GM18858 (cell line): ENCODE measurements around the gene ZNF804A.

ENCODE experiments used
- ATAC-seq: cut with Tn5 transposase; IDR thresholded peaks from one replicate; pipeline ENCODE4 v1.9.1; 2021; ENCODE audit not compliant: unreplicated experiment

Gene ZNF804A

DNA sequence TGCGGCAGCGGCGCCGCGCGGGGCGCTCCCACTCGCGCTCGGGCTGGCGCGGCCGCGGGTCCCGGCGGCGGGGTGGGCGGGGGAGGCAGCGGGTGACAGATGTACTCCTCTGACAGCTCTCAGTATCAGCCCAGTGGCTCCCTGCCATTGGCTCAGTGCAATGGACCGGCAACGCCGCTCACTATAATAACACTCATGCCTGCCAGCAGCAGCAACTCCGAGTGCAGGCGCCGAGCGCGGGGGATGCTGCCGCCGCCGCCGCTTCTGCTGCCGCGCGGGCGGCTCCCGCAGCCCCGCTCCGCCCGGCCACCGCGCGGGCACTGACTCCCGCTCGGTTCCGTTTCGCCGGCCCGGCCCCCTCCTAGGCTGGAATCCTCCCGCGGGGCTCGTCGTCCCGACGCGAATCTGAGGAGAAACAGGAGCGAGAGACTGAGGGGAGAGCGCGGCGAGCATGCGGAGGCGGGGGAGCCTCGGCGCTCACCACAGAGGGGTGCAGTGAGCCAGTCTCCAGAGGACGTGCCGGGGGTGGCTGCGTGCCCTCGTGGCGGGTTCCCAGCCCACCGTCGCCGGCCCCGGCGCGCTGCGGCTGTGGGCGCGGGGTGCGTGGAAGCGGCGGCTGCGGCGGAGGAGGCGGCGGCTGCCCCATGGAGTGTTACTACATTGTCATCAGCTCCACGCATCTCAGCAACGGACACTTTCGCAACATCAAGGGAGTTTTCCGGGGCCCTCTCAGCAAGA lies at the start of gene ZNF804A:
Gene ZNF804A (plus strand): TSS at position 214 of the 738 bp plus-strand sequence. CDS start 431 bp downstream, at position 645.
- peak; percentile 76 for ATAC-seq

GRCh38 chr2:184549153-184549552 lies 49.2 kb upstream of the ZNF804A start:
- no peak for ATAC-seq

- ATAC-seq: no peak
Observed at GRCh38 chr2:184551626-184552025, 46.7 kb upstream of the ZNF804A start.

GRCh38 chr2:184554736-184555135 lies 43.6 kb upstream of the ZNF804A start:
- no peak for ATAC-seq

DNA sequence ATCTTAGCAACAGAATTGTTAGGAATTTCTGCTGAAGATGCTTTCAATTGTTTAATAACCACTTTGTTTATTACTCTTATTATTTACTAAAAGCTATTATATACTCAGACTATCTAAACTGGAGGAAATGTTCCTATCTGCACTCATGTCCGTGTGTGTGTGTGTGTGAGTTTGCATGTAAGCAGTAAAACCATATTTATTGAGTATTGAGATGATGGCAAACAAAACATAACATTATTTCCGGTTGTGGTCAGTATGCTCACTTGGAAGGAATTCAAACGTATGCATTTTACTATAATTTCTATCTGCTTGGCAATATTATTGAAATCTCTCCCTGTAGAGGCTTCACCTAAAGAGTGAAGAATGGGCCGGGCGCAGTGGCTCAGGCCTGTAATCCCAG lies 43.0 kb upstream of the ZNF804A start:
- no peak for ATAC-seq

DNA sequence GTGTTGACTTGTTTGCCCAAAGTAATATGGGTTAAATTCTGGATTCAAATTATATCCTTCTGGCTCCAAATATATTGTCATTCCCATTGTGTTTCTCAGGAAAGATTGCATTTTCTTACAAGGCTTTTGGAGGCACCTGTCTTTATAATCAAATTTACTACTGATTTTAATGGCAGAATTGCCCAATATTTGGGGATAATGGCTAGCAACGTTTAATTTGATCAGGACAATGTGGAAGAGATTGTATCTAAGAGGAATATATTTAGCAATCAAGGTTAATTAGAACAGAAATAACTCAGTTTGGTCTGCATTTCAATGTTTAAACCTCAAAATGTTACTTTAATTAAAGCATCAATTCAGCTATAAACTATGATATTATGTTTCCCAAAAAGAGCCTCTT lies 41.7 kb upstream of the ZNF804A start:
- ATAC-seq: no peak

- ATAC-seq: no peak
Observed at GRCh38 chr2:184558713-184559464, 39.4 kb upstream of the ZNF804A start.

DNA sequence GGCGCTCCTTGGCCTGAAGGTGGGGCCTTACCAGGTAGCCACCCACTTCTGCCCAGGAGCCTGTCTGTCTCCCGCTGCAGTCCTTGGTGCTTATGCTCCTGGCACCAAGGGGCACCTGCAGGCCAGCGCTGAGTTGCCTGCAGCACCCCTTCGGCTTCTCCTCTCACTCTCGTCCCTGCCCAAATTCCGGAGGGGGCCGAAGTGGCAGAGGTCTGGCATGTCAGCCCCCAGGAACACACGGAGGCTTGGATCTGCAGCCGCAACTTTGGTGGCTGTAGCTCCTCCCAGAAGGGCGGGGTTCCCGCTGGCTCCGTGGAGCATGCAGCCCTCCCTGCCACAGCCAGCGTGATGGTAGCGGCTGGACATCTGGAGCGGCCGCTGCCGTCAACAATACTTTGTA lies 37.7 kb upstream of the ZNF804A start:
- ATAC-seq: no peak

DNA sequence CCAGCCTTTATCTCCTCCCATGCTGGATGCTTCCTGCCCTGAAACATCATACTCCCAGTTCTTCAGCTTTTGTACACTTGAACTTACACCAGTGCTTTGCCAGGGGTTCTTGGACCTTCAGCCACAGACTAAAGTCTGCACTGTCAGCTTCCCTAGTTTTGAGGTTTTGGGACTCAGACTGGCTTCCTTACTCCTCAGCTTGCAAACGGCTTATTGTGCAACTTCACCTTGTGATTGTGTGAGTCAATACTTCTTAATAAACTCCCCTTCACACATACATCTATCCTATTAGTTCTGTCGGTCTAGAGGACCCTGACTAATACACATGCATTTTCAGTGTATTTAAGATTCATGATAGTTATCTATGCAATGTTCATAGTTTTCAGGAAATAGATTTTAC lies 35.8 kb upstream of the ZNF804A start:
- no peak for ATAC-seq

DNA sequence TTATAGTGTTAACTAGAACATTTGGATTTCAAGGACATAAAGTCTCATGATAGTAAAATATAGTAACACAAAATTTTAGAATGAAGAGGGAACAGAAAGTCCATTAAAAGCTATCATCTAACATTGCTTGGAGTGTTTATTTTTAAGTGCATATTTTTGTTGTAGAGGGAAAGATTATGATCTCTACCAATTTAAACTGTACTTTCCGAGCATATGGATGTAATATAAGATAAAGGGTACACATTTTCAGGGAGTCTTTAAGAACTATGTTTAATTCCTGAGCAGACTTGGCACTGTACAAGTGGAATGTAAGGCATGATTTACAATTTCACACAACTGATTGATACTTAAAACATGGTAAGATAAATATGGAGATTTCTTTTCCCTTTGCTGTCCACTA lies 34.2 kb upstream of the ZNF804A start:
- ATAC-seq: no peak

DNA sequence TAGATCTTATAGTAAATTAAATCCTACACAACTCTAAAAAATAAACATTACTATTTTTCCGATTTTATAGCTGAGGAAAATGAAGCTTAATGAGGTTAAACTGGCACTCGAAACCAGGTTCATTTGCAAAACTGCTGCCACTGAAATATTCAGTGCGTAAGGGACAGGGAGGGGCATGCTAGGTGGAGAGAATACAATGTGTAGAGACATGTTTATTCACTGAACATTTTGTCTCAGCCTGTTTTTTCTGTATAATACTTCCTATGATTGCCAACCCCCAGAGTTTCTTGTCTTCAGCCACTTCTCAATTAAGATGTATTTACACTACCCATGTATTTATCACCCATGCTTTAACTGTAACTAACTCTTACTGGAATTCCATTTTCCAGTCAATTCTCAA lies 31.6 kb upstream of the ZNF804A start:
- ATAC-seq: no peak

DNA sequence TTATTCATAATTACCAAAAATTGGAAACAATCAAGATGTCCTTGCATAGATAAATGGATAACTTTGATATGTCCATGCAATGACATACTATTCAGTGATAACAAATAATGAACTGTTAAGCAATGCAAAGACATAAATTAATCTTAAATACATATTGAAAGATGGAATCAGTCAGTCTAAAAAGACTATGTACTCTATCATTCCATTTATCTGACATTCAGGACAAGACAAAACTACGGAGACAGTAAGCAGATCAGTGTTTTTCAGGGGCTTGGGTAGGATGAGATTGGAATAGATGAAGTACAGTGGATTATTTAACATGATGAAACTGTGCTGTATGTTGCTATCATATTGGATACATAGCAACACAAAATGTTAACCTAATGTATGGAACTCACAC lies 21.3 kb upstream of the ZNF804A start:
- ATAC-seq: no peak

DNA sequence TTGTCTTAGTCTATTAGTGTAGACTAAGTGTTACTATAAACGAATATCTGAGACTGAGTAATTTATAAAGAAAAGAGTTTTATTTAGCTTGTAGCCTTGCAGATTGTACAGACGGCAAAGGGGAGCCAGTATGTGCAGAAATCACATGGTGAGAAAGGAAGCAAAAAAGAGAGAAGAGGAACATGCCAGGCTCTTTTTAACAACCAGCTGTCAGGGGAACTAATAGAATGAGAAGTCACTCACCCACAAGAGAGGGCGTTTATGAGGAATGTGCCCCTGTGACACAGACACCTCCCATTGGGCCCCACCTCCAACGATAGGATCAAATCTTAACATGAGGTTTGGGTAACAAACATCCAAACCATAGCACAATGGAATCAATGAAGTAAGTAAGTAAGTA lies 20.6 kb upstream of the ZNF804A start:
- ATAC-seq: no peak

DNA sequence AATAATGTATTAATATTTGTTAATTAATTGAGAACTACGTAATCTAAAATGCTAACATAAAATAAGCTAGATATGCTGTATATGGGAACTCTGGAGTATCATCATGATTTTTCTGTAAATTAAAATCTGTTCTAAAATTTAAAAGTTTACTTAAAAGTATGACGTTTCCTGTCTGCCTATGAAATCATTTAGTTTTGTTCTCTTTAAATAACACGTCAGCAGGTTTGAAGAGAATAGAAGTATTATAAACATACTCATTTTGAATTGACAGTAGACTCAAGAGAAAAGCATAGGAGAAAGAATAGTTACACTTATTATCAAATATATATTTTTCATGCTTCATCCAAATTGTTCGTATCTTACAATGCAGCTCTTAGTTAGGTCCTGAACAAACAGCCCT lies 19.1 kb upstream of the ZNF804A start:
- no peak for ATAC-seq

- ATAC-seq: no peak
Observed at GRCh38 chr2:184581391-184581790, 16.9 kb upstream of the ZNF804A start.

DNA sequence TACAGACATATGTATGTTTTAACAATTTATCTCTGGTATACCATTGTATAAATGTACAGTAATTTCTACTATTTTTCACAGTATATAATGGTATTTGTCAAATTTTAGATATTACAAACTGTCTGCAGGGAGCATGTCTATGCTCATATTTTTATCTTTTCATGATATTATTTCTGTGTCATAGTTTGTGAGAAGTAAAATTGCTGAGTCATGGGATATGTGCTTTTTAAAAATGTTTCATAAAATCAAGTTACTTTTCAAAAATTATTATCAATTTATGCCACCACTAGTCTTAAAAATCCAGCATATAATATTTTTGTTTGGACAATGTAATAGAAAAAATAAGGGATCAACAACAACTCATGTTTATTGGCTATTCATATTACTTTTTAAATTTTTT lies 9.1 kb upstream of the ZNF804A start:
- ATAC-seq: no peak

- ATAC-seq: peak; percentile 36
Observed at GRCh38 chr2:184596819-184597411, 1.4 kb upstream of the ZNF804A start.

DNA sequence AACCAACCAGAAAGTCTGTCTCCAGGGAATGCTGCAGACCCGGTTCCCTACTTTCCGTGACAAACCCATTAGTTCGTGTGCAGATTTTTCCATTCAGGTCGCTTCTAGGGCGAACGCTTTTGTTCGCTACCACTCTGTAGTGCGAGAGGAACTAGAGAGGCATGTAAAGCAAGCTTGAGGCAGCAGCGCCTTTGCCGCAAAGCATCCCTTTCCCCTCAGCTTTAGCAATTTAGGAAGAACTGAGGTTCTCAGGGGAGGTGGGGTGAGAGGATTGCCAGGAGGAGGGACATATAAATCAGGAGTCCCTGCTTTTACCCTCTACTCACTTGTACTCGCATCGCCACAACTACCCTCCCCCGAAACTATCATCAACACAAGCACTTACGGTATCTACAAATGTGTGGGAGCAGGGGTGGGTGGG lies 748 bp upstream of the ZNF804A start:
- no peak for ATAC-seq

DNA sequence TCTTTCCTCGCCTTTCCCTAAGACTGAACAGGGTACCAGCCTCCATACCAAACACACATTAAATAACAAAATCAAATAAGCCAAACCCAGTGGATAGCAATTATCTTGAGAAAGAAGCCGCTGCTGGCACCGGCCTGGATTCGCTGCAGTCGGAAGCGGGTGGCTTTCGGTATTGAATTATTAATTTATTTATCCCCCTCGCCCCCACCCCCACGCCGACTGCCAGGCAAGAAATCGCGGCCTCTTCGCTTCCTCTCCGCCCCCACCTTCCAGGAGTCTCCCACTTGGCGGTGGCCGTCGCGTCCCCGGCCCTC lies 370 bp upstream of the ZNF804A start:
- no peak for ATAC-seq

- peak; percentile 16 for ATAC-seq
Observed at GRCh38 chr2:184599054-184599871, 934 bp downstream of the ZNF804A start.

GRCh38 chr2:184599872-184600222 lies 1.5 kb downstream of the ZNF804A start:
- ATAC-seq: no peak

- ATAC-seq: no peak
Observed at GRCh38 chr2:184602734-184603133, 4.4 kb downstream of the ZNF804A start.
